ENCODE measurements around the gene CABP4.
A peak's percentile ranks its signal among the peaks of the same experiment; 100 is the strongest.
"Not testable (repeated sequence)": the region's sequence is repeated elsewhere in the genome, so short reads cannot be mapped to it uniquely, and the experiment has no call there.

The CABP4 gene

GRCh38 chr11:67453816-67454732 lies 1.1 kb upstream of the CABP4 start:
- DNase-seq (ENCODE audit: low read depth in 2 of 3, low spot score in 1 of 3), result no peak

GRCh38 chr11:67456068-67456705 lies 1.0 kb downstream of the CABP4 start:
- no peak for DNase-seq (ENCODE audit: low read depth in 2 of 3, low spot score in 1 of 3)

DNA sequence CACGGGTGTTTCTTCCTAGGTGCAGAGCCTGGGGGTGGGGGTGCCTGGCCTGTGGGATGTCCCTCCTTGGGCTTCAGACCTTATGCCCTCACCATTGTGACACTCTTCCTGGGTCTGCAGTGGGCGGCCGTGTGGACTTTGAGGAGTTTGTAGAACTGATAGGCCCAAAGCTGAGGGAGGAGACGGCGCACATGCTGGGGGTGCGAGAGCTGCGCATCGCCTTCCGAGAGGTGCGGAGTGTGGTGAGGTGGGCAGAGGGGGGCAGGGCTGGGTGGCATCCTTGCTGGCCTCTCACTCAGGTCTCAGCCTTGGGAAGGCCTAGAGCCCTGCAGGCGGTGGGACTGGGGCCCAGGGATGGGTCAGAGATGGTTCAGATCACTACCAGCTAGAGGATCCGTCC lies 2.3 kb downstream of the CABP4 start:
- DNase-seq (ENCODE audit: low read depth in 2 of 3, low spot score in 1 of 3), result no peak

GRCh38 chr11:67458266-67458665 lies 3.1 kb downstream of the CABP4 start:
- DNase-seq (ENCODE audit: low read depth in 2 of 3, low spot score in 1 of 3), result no peak

GRCh38 chr11:67463186-67463585 lies 8.0 kb downstream of the CABP4 start:
- DNase-seq (ENCODE audit: low read depth in 2 of 3, low spot score in 1 of 3), result no peak

DNA sequence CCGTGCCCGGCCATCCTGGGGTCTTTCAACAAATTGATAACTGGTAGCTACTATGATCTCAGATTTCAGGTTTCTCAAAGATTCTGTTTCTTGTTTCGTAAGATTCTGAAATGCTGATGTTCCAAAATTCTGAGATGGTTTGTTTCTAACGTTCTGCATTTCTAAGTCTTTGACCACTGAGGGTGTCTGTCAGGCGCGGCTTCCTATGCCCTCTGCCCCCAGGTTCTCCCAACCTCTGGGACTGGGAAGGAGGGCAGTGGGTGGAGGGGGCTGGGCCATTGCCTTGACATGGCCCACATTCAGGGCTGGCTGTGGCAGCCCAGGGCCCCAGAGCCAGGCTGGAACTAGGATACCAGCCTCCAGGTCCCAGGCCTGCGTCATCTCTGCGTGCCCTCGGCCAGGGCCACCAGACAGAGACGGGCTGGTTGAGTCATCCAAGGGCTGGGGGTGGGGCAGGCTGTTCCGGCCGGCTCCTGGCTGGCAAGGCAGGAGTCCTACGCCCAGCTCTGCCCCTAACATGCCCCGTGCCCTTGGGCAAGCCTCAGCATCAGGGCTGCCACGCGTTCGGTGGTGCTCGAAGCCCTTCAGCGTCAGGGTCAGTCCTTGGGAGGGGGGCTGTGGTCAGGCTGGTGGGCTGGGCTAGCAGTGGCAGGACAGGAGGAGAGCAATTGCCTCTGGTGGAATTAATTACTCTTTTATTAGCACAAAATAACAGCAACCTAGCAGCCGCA lies 8.7 kb downstream of the CABP4 start:
- DNase-seq (ENCODE audit: low read depth in 2 of 3, low spot score in 1 of 3), result no peak

DNA sequence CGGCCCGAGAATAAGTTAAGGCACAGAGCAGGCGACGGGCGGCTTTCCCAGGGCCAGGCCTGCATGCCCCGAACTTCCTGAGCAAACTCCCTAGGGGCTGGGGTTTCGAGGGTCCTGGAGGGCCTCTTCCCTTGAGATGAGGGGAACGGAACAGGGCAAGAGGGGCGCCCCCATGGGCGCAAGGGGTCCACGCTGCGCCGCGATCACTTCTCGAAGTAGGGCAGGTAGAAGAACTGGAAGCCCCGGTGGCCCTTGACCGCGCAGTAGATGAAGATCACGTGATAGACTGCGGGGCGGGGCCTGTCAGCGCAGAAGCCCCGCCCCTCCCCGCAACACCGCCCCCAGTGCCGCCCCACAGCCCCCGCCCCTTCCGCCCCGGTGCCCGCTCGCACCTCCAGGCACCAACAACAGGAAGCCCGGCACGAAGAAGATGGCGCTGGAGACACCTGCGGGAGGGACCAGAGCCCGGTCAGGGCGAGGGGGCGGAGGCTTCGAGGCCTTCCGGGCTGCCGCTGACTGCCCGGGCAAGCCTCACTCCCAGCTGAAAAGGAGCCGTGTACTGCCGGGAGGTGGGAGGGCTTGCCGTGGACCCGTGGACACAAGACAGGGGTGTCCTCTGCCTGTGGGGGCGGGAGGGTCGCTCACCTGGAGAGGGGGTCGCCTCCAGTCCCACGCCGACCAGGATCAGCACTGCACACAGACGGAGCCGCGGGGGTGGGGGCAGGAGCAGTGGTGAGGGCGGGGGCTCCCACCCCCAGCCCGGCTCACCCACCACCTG lies 9.4 kb downstream of the CABP4 start:
- peak; percentile 88 to 92 (median 91) for DNase-seq (ENCODE audit: low read depth in 2 of 3, low spot score in 1 of 3)

- DNase-seq (ENCODE audit: low read depth in 2 of 3, low spot score in 1 of 3), result no peak
Measured at GRCh38 chr11:67465189-67465510, 10.0 kb downstream of the CABP4 start.

DNA sequence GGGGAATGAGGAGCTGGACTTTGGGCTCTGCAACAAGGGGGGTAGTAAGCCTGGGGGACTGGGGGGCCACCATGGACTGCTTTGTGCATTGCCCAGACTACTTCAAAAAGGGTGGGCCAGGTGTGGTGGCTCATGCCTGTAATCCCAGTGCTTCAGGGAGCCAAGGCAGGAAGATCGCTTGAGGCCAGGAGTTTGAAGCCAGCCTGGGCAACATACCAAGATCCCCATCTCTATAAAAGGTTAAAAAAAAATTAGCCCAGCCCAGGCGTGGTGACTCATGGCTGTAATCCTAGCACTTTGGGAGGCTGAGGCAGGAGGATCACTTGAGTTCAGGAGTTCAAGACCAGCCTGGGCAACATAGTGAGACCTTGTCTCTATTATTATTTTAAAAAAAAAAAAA lies 10.4 kb downstream of the CABP4 start:
- DNase-seq (ENCODE audit: low read depth in 2 of 3, low spot score in 1 of 3), result not testable (repeated sequence)

GRCh38 chr11:67466367-67466766 lies 11.2 kb downstream of the CABP4 start:
- no peak for DNase-seq (ENCODE audit: low read depth in 2 of 3, low spot score in 1 of 3)

GRCh38 chr11:67466962-67467771 lies 12.0 kb downstream of the CABP4 start:
- no peak for DNase-seq (ENCODE audit: low read depth in 2 of 3, low spot score in 1 of 3)

DNA sequence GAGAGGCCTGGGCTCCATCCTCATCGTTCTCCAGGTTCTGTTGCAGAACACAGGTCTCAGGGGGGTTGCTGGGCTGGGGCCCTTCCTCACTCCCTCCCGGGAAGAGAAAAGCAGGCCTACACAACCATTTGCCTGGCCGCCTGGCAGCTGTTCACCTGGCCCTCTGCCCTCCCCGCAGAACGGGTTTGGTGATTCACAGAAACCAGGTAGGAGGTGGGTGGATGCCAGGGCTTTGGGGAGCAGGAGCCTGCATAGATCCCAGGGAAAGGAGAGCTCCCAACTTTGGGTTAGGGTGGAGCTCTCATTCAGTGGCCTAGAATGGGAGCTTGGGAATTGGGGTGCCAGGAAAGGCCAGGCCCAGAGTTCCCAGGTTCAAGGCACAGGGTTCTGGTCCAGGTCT lies 12.9 kb downstream of the CABP4 start:
- DNase-seq (ENCODE audit: low read depth in 2 of 3, low spot score in 1 of 3), result no peak

DNA sequence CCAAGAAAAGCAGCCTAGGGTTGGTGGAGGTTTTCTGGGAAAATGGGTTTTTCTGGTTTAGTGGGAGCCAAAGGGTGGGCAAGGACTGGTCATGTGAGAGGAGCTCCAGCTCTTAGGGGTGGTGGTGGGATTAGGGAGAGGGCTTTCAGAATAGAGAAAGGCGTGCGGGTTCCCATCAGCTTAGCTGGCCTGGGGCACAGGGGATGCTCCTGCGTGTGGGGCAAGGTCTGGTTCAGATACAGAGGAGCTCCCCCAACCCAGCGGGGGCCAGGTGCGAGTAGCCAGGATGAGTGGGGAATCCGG lies 13.3 kb downstream of the CABP4 start:
- DNase-seq (ENCODE audit: low read depth in 2 of 3, low spot score in 1 of 3), result no peak

DNA sequence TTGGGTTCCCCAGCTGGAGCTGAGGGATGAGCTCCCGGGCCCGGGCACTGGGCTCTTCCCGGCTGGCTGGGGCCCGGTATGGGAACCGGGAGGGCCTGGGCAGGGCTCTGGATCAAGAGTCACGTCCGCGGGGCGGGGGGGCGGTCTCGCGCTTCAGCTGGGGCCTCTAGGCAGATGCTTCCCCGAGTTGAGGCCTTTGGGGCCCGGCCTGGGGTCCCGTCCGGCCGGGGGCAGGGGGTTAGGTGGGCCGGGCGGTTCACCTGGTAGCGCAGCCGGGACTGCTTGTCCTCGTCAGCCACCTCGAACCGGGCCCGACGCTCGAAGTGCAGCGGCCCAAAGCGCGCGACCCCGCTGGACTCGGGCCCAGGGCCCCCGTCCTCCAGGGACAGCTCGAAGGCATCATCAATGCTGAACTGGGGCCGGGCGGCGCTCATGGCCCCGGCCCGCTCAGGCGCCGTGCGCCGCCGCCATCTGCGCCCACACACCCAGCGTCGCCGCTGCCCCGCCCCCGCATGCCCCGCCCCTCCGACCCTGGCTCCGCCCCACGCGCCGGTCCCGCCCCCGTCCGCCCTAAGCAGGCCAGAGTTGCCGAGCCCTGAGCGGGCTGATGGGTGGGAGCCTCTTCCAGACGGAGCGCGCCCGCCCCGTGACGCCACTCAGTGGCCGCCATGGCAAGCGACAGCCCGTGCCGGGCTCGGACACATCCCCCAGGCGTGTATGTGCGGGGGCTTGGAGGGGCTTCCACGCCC lies 13.8 kb downstream of the CABP4 start, which contains the start of gene TMEM134:
TSS of gene TMEM134 (minus strand) at position 493 of the 749 bp plus-strand sequence. CDS start at position 434, 59 bp downstream.
- peak; percentile 89 to 93 (median 90) for DNase-seq (ENCODE audit: low read depth in 2 of 3, low spot score in 1 of 3)

DNA sequence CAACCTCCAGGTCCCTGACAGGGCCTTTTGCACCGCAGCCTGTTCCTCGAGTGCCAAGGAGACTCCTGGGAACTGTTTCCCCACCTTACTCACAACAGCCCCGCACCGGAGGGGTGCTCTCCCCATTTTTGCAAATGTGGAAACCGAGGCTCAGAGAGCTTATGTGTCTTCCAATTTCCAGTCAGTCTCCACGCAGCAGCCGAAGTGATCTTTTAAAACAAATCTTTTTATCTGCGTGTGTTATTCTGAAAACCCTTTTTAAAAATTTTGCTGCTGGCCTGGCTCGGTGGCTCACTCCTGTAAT lies 14.3 kb downstream of the CABP4 start:
- DNase-seq (ENCODE audit: low read depth in 2 of 3, low spot score in 1 of 3), result no peak

DNA sequence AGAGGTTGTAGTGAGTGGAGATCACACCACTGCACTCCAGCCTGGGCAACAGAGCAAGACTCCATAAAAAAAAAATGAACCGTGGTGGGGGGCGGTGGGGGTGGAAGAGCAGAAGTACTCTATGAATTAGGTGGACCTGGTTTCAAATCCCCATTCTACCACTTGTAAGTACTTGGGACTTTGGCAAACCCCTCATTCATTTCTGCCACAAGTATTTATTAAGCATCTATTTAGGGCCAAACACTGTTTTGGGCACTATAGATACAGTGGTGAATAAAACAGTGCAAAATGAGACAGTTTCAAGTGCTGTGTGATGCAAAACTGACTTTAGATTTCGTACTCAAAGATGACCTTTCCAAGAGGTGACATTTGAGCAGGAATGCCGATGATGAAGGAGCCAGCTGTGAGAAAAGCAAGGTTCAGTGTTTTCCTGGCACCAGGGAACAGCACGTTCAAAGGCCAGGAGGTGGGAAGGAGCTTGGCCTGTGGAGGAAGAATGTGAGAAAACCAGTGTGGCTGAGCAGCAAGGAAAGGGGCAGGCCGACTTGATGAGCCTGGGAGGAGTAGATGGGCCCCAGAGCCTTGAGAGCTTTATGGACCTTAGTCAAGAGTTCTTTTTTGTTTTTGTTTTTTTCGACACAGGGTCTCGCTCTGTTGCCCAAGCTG lies 15.3 kb downstream of the CABP4 start:
- DNase-seq (ENCODE audit: low read depth in 2 of 3, low spot score in 1 of 3), result no peak

DNA sequence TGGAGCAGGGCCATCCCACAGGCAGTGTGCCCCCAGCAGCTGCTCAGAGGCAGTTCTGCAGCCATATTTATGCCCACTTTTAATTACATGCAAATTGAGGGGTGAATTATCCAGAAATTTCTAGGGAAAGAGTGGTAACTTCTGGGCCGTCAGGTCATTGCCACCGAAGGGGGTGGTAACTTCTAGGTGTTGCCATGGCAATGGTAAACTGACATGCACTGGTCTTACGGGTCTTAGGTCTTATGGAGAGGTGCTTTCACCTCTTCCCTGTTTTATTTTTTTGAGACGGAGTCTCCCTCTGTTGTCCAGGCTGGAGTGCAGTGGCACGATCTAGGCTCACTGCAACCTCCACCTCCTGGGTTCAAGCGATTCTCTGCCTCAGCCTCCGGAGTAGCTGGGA lies 17.7 kb downstream of the CABP4 start:
- no peak for DNase-seq (ENCODE audit: low read depth in 2 of 3, low spot score in 1 of 3)

DNA sequence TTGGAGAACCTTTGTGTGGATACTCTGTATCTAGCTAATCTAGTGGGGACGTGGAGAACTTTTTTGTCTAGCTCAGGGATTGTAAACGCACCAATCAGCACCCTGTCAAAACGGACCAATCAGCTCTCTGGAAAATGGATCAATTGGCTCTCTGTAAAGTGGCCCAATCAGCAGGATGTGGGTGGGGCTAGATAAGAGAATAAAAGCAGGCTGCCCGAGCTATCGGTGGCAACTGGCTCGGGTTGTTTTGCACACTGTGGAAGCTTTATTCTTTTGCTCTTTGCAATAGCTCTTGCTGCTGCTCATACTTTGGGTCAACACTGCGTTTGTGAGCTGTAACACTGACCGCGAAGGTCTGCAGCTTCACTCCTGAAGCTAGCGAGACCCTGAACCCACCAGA lies 21.5 kb downstream of the CABP4 start:
- DNase-seq (ENCODE audit: low read depth in 2 of 3, low spot score in 1 of 3), result not testable (repeated sequence)

DNA sequence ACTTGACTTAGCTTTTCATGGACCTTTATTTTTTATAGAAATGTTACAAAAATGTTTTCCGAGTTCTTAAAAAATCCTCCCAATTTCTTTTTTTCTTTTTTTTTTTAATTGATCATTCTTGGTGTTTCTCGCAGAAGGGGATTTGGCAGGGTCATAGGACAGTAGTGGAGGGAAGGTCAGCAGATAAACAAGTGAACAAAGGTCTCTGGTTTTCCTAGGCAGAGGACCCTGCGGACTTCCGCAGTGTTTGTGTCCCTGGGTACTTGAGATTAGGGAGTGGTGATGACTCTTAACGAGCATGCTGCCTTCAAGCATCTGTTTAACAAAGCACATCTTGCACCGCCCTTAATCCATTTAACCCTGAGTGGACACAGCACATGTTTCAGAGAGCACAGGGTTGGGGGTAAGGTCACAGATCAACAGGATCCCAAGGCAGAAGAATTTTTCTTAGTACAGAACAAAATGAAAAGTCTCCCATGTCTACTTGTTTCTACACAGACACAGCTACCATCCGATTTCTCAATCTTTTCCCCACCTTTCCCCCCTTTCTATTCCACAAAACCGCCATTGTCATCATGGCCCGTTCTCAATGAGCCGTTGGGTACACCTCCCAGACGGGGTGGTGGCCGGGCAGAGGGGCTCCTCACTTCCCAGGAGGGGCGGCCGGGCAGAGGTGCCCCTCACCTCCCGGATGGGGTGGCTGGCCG lies 22.3 kb downstream of the CABP4 start:
- not testable (repeated sequence) for DNase-seq (ENCODE audit: low read depth in 2 of 3, low spot score in 1 of 3)
